ENCODE data around the gene C11orf65.

DNA sequence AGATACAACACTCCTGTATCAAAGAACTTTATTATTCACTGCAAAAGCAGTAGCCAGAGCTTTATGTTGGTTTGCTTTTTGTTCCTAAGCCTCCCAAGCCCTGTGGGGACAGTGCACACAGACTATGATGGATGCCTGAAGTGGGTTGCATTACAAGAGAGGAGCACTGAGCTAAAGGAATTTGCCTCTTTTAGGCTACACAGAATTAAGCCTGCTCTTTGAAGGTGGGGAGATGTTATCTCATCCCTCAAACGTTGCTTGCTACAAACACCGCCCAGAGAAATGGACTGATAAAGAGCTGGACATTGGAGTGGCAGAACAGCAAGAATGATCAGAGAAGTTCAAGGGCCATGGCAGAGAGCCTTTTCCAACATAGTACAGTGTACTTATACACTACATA lies 33.4 kb upstream of the C11orf65 start:
- TF ChIP-seq, protein P1, sequence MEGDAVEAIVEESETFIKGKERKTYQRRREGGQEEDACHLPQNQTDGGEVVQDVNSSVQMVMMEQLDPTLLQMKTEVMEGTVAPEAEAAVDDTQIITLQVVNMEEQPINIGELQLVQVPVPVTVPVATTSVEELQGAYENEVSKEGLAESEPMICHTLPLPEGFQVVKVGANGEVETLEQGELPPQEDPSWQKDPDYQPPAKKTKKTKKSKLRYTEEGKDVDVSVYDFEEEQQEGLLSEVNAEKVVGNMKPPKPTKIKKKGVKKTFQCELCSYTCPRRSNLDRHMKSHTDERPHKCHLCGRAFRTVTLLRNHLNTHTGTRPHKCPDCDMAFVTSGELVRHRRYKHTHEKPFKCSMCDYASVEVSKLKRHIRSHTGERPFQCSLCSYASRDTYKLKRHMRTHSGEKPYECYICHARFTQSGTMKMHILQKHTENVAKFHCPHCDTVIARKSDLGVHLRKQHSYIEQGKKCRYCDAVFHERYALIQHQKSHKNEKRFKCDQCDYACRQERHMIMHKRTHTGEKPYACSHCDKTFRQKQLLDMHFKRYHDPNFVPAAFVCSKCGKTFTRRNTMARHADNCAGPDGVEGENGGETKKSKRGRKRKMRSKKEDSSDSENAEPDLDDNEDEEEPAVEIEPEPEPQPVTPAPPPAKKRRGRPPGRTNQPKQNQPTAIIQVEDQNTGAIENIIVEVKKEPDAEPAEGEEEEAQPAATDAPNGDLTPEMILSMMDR (IDR thresholded peaks at IDR 0.05), result no peak
- no peak for TF ChIP-seq EZH2 (IDR thresholded peaks at IDR 0.05; ENCODE audit: borderline replicate concordance, insufficient read depth, low read depth, low read length, poor library complexity, severe bottlenecking)
